Measurements from ENCODE around the gene ZNF221.

Gene ZNF221

GRCh38 chr19:43984687-43985000, 33.6 kb downstream of the ZNF221 start:
- no peaks in the 10 kb centered on the region for H3K79me2 ChIP-seq (ENCODE audit: low read length)
- peak overlapping the region; percentile 54; the same call in 1 of the 2 replicates for H3K4me2 ChIP-seq (ENCODE audit: low read depth, low read length)
- DNase-seq: no peak
- no peaks in the 10 kb centered on the region for H3F3A ChIP-seq (ENCODE audit: insufficient read depth, low read length)
- H2AFZ ChIP-seq (ENCODE audit: low read length): peak overlapping the region; percentile 86
- no peak overlapping the region for H3K27ac ChIP-seq (ENCODE audit: low read length)
- no peaks in the 10 kb centered on the region for H3K9me3 ChIP-seq (replicated peaks; ENCODE audit: insufficient read depth, low read length)
- H3K36me3 ChIP-seq (replicated peaks; ENCODE audit: insufficient read depth, low read length): no peaks in the 10 kb centered on the region
- TF ChIP-seq EZH2phosphoT487 (IDR thresholded peaks at IDR 0.05; ENCODE audit: low read length): no peak
- no peak for TF ChIP-seq CTCF (IDR thresholded peaks at IDR 0.05; ENCODE audit: low read length)
- H3K9ac ChIP-seq (ENCODE audit: low read length): no peak overlapping the region
- no peaks in the 10 kb centered on the region for H3K9me2 ChIP-seq (replicated peaks; ENCODE audit: insufficient read depth, low read length)
- H4K20me1 ChIP-seq (ENCODE audit: insufficient read depth, low read length): no peaks in the 10 kb centered on the region
- H3K4me3 ChIP-seq (ENCODE audit: low read length): peak overlapping the region; percentile 73
- H3K4me1 ChIP-seq (ENCODE audit: low read length): no peaks in the 10 kb centered on the region
- H3K27me3 ChIP-seq (replicated peaks; ENCODE audit: insufficient read depth, low read length): no peaks in the 10 kb centered on the region

- Histone ChIP-seq H3K36me3 (replicated peaks; ENCODE audit: insufficient read depth, low read length) (no peaks in the 10 kb centered on the region), H3K9me2 (replicated peaks; ENCODE audit: insufficient read depth, low read length) (no peaks in the 10 kb centered on the region), H3K4me1 (ENCODE audit: low read length) (peaks cover 4% of the 10 kb centered on the region; the same call in 1 of the 2 replicates), H3K4me3 (ENCODE audit: low read length) (no peak overlapping the region), H3K27ac (ENCODE audit: low read length) (no peak overlapping the region), H4K20me1 (ENCODE audit: insufficient read depth, low read length) (no peaks in the 10 kb centered on the region), H3K9me3 (replicated peaks; ENCODE audit: insufficient read depth, low read length) (no peaks in the 10 kb centered on the region), H3K9ac (ENCODE audit: low read length) (no peak overlapping the region), H3F3A (ENCODE audit: insufficient read depth, low read length) (no peaks in the 10 kb centered on the region), H3K4me2 (ENCODE audit: low read depth, low read length) (no peak overlapping the region), H3K79me2 (ENCODE audit: low read length) (no peaks in the 10 kb centered on the region), H3K27me3 (replicated peaks; ENCODE audit: insufficient read depth, low read length) (no peaks in the 10 kb centered on the region), H2AFZ (ENCODE audit: low read length) (no peak overlapping the region)
- DNase-seq: no peak
- TF ChIP-seq EZH2phosphoT487 (IDR thresholded peaks at IDR 0.05; ENCODE audit: low read length) (no peak), CTCF (IDR thresholded peaks at IDR 0.05; ENCODE audit: low read length) (no peak)
These were observed 46.7 kb downstream of the ZNF221 start for GRCh38 chr19:43997631-43998290.

GRCh38 chr19:44002212-44002565, 51.2 kb downstream of the ZNF221 start:
- H3K4me2 ChIP-seq (ENCODE audit: low read depth, low read length): peak overlapping the region; percentile 80
- H4K20me1 ChIP-seq (ENCODE audit: insufficient read depth, low read length): no peaks in the 10 kb centered on the region
- H3K9me3 ChIP-seq (replicated peaks; ENCODE audit: insufficient read depth, low read length): no peaks in the 10 kb centered on the region
- H3K9me2 ChIP-seq (replicated peaks; ENCODE audit: insufficient read depth, low read length): no peaks in the 10 kb centered on the region
- DNase-seq: no peak
- peak overlapping the region; percentile 25; the same call in 1 of the 2 replicates for H3K9ac ChIP-seq (ENCODE audit: low read length)
- H3K27me3 ChIP-seq (replicated peaks; ENCODE audit: insufficient read depth, low read length): no peaks in the 10 kb centered on the region
- H2AFZ ChIP-seq (ENCODE audit: low read length): peak overlapping the region; percentile 89
- no peaks in the 10 kb centered on the region for H3K79me2 ChIP-seq (ENCODE audit: low read length)
- TF ChIP-seq EZH2 (optimal IDR thresholded peaks at IDR 0.05; ENCODE audit: low read depth, low read length) (no peak), EZH2phosphoT487 (IDR thresholded peaks at IDR 0.05; ENCODE audit: low read length) (no peak), CTCF (IDR thresholded peaks at IDR 0.05; ENCODE audit: low read length) (no peak)
- H3K36me3 ChIP-seq (replicated peaks; ENCODE audit: insufficient read depth, low read length): no peaks in the 10 kb centered on the region
- peak overlapping the region; percentile 84 for H3K4me3 ChIP-seq (ENCODE audit: low read length)
- H3K4me1 ChIP-seq (ENCODE audit: low read length): peaks cover 4% of the 10 kb centered on the region; the same call in 1 of the 2 replicates
- H3F3A ChIP-seq (ENCODE audit: insufficient read depth, low read length): no peaks in the 10 kb centered on the region
- no peak overlapping the region for H3K27ac ChIP-seq (ENCODE audit: low read length)
